ENCODE measurements around the gene PPP1R37. TPM values are rescaled to one million over a fixed set of nuclear protein-coding genes. Genes with fewer than 3 reads are reported as not detected.
A peak's percentile ranks its signal among the peaks of the same experiment; 100 is the strongest.

Gene PPP1R37
- total and polyA plus RNA-seq, 4 experiments from 2014 or later: 0.31 to 26.2 (median 13.3) TPM

DNA sequence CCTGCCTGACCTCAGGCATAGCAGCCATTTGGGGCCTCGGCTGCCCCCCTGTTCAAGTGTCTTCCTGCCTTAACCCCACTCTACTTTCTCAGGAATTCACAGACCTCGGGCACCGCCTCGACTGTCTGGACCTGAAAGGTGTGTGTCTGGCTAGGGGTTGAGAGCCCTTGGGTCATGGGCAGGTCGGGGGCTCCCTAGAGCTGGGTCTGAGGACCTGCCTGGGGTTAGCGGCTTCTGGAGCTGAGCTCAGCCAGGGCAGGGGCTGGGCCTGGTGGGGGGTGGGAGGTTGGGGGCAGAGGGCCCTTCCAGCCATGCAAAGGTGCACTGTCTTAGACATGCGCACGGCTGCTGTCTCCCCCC lies 47.1 kb downstream of the PPP1R37 start:
- peaks cover 12% of the 10 kb centered on the region for H3K36me3 ChIP-seq (ENCODE audit: insufficient read depth, low read length)
- Mint-ChIP-seq H3K4me1 (peaks cover 0 to 8% (median 4%) of the 10 kb centered on the region in 4 donors), H3K27me3 (no peaks in the 10 kb centered on the region), H3K27ac (no peak overlapping the region), H3K9me3 (no peaks in the 10 kb centered on the region), H3K4me3 (no peak overlapping the region), H3K36me3 (peaks cover 7 to 13% of the 10 kb centered on the region in 2 donors)
- no peaks in the 10 kb centered on the region for H3K27me3 ChIP-seq (ENCODE audit: insufficient read depth, low read length)
- H3K4me1 ChIP-seq (ENCODE audit: insufficient read depth, low read length): no peaks in the 10 kb centered on the region
- no peak overlapping the region for H3K27ac ChIP-seq (ENCODE audit: low read depth, low read length)
- no peak overlapping the region for H3K4me3 ChIP-seq (ENCODE audit: low read length in 2 of 2)
- no peaks in the 10 kb centered on the region for H3K9me3 ChIP-seq (ENCODE audit: control insufficient read depth in 1 of 2, low read length in 2 of 2)
- intact Hi-C loops (cut with micrococcal nuclease): no loop called here
- peak in 1 of 5 donors; percentile 27 for DNase-seq
- ChIA-PET CTCF (ENCODE audit: partially characterized antibody) (interaction anchor here (1.4 kb wide), 1 partner anchor 15 kb away, joined by 3 read pairs; no protein-coding TSS in a partner anchor), POLR2A (ENCODE audit: partially characterized antibody) (no interaction called here)

DNA sequence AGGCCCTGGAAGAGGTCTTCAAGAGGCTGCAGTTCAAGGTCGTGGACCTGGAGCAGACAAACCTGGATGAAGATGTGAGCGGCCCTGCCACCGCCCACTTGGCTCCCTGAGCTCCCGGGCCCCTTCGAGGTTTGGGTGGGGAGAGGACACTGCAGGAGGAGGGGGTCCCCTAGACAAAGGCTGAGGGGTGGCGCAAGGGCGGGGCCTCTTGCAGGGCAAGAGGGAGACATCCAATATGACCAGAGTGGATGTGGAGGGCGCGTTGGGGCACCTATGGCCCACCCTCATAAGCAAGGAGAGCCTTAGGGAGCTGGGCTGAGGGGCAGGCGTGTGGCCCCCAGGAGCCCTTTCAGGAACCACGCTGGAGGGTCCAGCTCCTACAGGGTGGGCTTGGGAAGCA lies 47.6 kb downstream of the PPP1R37 start:
- DNase-seq: no peak
- Mint-ChIP-seq H3K9me3 (no peaks in the 10 kb centered on the region), H3K36me3 (peaks cover 7 to 13% of the 10 kb centered on the region in 2 donors), H3K4me1 (peaks cover 0 to 8% (median 4%) of the 10 kb centered on the region in 4 donors), H3K27me3 (no peaks in the 10 kb centered on the region), H3K4me3 (no peak overlapping the region), H3K27ac (peak overlapping the region in 1 of 7 donors; percentile 55)
- ChIA-PET POLR2A (ENCODE audit: partially characterized antibody) (no interaction called here), CTCF (ENCODE audit: partially characterized antibody) (interaction anchor here (1.4 kb wide), 1 partner anchor 15 kb away, joined by 3 read pairs; no protein-coding TSS in a partner anchor)
- intact Hi-C loops (cut with micrococcal nuclease): no loop called here
- no peaks in the 10 kb centered on the region for H3K27me3 ChIP-seq (ENCODE audit: insufficient read depth, low read length)
- no peak overlapping the region for H3K27ac ChIP-seq (ENCODE audit: low read depth, low read length)
- no peaks in the 10 kb centered on the region for H3K9me3 ChIP-seq (ENCODE audit: control insufficient read depth in 1 of 2, low read length in 2 of 2)
- H3K36me3 ChIP-seq (ENCODE audit: insufficient read depth, low read length): peaks cover 12% of the 10 kb centered on the region
- no peaks in the 10 kb centered on the region for H3K4me1 ChIP-seq (ENCODE audit: insufficient read depth, low read length)
- H3K4me3 ChIP-seq (ENCODE audit: low read length in 2 of 2): no peak overlapping the region

DNA sequence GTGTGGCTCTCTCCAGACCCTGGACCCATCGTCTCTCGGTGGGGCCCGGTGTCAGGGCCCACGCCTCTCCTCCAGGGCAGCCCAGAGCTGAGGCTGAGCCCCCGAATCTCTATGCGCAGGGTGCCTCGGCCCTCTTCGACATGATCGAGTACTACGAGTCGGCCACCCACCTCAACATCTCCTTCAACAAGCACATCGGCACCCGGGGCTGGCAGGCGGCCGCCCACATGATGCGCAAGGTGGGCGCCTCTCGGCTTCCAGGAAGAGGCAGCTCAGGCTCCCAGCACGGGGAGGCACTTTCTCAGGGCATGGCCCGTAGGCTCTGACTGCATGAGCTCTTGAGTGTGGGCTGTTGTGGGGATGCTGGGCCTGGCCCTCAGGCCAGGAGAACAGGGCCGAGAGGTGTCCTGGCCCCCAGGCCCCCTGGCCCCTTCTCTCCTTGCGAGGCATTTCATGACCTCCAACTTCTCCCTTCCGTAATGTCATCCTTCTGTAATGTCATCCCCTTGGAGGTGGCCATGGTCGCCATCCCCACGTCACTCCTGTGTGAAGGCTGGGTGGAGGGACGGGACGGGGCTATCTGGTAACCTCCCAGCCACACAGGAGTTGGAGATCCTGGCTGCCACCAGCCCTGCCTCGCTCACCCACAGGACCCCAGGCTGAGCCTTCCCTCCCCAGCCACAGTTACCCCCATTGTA lies 48.4 kb downstream of the PPP1R37 start:
- peaks cover 12% of the 10 kb centered on the region for H3K36me3 ChIP-seq (ENCODE audit: insufficient read depth, low read length)
- peaks cover 7 to 13% of the 10 kb centered on the region in 2 donors for H3K36me3 Mint-ChIP-seq
- ChIA-PET CTCF (ENCODE audit: partially characterized antibody) (interaction anchor here (1.4 kb wide), 1 partner anchor 16 kb away, joined by 3 read pairs; no protein-coding TSS in a partner anchor), POLR2A (ENCODE audit: partially characterized antibody) (no interaction called here)
- H3K9me3 Mint-ChIP-seq: no peaks in the 10 kb centered on the region
- peaks cover 0 to 8% (median 4%) of the 10 kb centered on the region in 4 donors for H3K4me1 Mint-ChIP-seq
- DNase-seq: peak in 1 of 5 donors; percentile 15
- H3K27ac Mint-ChIP-seq: peak overlapping the region in 1 of 7 donors; percentile 57
- H3K9me3 ChIP-seq (ENCODE audit: control insufficient read depth in 1 of 2, low read length in 2 of 2): no peaks in the 10 kb centered on the region
- no peaks in the 10 kb centered on the region for H3K27me3 Mint-ChIP-seq
- H3K4me3 Mint-ChIP-seq: no peak overlapping the region
- no peak overlapping the region for H3K27ac ChIP-seq (ENCODE audit: low read depth, low read length)
- H3K4me1 ChIP-seq (ENCODE audit: insufficient read depth, low read length): no peaks in the 10 kb centered on the region
- no peaks in the 10 kb centered on the region for H3K27me3 ChIP-seq (ENCODE audit: insufficient read depth, low read length)
- H3K4me3 ChIP-seq (ENCODE audit: low read length in 2 of 2): no peak overlapping the region
- intact Hi-C loops (cut with micrococcal nuclease): no loop called here

DNA sequence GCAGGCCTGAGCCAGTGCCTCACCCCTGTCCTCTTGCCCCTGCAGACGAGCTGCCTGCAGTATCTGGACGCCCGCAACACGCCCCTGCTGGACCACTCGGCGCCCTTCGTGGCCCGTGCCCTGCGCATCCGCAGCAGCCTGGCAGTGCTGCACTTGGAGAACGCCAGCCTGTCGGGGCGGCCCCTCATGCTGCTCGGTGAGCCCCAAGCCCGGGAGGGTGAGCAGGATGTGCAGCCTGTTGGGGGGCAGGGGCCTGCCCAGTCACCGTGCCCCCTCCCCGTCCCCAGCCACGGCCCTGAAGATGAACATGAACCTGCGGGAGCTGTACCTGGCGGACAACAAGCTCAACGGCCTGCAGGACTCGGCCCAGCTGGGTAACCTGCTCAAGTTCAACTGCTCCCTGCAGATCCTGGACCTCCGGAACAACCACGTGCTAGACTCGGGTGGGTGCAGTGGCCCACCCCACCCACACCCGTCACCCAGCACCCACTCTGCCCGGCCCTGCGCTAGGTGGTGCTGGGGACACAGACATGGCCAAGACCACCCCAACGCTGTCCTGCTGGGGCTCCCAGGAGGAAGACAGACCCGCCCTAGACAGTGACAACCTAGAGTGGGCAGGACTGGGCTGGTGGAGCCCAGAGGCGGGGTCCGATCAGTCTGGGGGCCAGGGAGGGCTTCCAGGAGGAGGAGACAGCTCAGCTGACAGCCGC lies 49.2 kb downstream of the PPP1R37 start:
- peaks cover 0 to 4% (median 2%) of the 10 kb centered on the region in 4 donors for H3K4me1 Mint-ChIP-seq
- no peak overlapping the region for H3K27ac Mint-ChIP-seq
- ChIA-PET CTCF (ENCODE audit: partially characterized antibody) (no interaction called here), POLR2A (ENCODE audit: partially characterized antibody) (no interaction called here)
- no peaks in the 10 kb centered on the region for H3K4me1 ChIP-seq (ENCODE audit: insufficient read depth, low read length)
- intact Hi-C loops (cut with micrococcal nuclease): no loop called here
- peaks cover 7 to 13% of the 10 kb centered on the region in 2 donors for H3K36me3 Mint-ChIP-seq
- peaks cover 12% of the 10 kb centered on the region for H3K36me3 ChIP-seq (ENCODE audit: insufficient read depth, low read length)
- H3K27ac ChIP-seq (ENCODE audit: low read depth, low read length): no peak overlapping the region
- DNase-seq: no peak
- H3K4me3 Mint-ChIP-seq: no peak overlapping the region
- H3K4me3 ChIP-seq (ENCODE audit: low read length in 2 of 2): no peak overlapping the region
- H3K9me3 Mint-ChIP-seq: no peaks in the 10 kb centered on the region
- H3K27me3 ChIP-seq (ENCODE audit: insufficient read depth, low read length): no peaks in the 10 kb centered on the region
- no peaks in the 10 kb centered on the region for H3K27me3 Mint-ChIP-seq
- H3K9me3 ChIP-seq (ENCODE audit: control insufficient read depth in 1 of 2, low read length in 2 of 2): no peaks in the 10 kb centered on the region

DNA sequence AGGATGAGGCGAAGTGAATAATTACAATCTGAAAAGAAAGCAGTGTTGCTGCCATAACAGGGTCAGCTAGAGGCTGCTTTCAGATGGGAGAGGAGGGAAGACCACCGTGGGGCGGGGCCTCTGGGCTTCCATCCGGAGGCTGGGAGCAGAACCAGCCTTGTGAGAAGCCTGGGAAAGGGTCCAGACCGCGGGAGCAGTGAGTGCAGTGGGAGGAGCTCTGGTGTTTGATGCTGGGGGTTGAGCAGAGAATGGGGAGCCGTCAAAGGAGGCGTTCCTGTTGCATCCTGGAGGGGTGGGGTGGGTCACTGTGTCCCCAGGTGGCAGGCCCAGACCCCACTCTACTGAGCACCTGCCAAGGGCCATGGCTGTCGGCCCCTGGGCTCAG lies 49.7 kb downstream of the PPP1R37 start:
- H3K27me3 Mint-ChIP-seq: no peaks in the 10 kb centered on the region
- peaks cover 0 to 3% (median 1%) of the 10 kb centered on the region in 4 donors for H3K4me1 Mint-ChIP-seq
- Histone ChIP-seq H3K9me3 (ENCODE audit: control insufficient read depth in 1 of 2, low read length in 2 of 2) (no peaks in the 10 kb centered on the region), H3K27ac (ENCODE audit: low read depth, low read length) (no peak overlapping the region), H3K4me1 (ENCODE audit: insufficient read depth, low read length) (no peaks in the 10 kb centered on the region), H3K4me3 (ENCODE audit: low read length in 2 of 2) (no peak overlapping the region), H3K36me3 (ENCODE audit: insufficient read depth, low read length) (peaks cover 12% of the 10 kb centered on the region), H3K27me3 (ENCODE audit: insufficient read depth, low read length) (no peaks in the 10 kb centered on the region)
- peak in 1 of 5 donors; percentile 25 for DNase-seq
- CTCF ChIA-PET (ENCODE audit: partially characterized antibody): interaction anchor here (1.9 kb wide), 1 partner anchor 11 kb away, joined by 4 read pairs; no protein-coding TSS in a partner anchor
- POLR2A ChIA-PET (ENCODE audit: partially characterized antibody): no interaction called here
- intact Hi-C loops (cut with micrococcal nuclease): no loop called here
- no peak overlapping the region for H3K4me3 Mint-ChIP-seq
- no peaks in the 10 kb centered on the region for H3K9me3 Mint-ChIP-seq
- H3K27ac Mint-ChIP-seq: peak overlapping the region in 1 of 7 donors; percentile 79
- peaks cover 7 to 13% of the 10 kb centered on the region in 2 donors for H3K36me3 Mint-ChIP-seq

DNA sequence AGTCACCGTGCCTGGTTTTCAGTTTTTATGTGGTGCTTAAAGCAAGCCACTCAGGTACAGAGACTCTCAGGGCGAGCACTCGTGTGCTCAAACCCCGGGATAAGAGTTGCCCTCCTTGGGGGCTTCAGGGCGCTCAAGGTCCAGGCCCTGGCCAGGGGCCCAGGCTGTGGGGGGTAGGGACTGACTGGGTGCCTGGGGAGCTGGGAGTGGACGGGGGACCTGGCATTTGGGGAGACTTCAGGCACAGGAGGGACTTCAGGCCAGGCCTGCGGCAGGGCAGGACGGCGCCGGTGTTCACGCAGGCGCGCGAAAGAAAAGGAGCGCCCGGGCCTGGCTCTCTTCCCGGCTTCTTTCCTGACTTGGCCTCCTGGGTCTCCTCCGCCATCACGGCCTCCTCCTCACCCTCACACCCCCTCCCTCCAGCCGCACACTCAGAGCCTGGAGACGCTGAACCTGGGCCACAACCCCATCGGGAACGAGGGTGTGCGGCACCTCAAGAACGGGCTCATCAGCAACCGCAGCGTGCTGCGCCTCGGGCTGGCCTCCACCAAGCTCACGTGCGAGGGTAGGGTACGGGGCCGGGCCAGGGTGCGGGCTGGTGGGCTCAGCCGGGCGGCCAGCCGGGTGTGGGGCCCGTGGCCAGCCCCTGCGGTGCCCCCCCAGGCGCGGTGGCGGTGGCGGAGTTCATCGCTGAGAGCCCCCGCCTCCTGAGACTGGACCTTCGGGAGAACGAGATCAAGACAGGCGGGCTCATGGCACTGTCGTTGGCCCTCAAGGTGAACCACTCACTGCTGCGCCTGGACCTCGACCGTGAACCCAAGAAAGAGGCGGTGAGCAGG lies 51.7 kb downstream of the PPP1R37 start:
- H3K4me1 Mint-ChIP-seq: peaks cover 4 to 10% (median 6%) of the 10 kb centered on the region in 4 donors
- H3K36me3 ChIP-seq (ENCODE audit: insufficient read depth, low read length): peaks cover 12% of the 10 kb centered on the region
- POLR2A ChIA-PET (ENCODE audit: partially characterized antibody): no interaction called here

More for the DNA sequence above, 51.7 kb downstream of the PPP1R37 start:
- H3K4me3 ChIP-seq (ENCODE audit: low read length in 2 of 2): no peak overlapping the region
- DNase-seq: peak in 1 of 5 donors; percentile 14
- H3K27me3 ChIP-seq (ENCODE audit: insufficient read depth, low read length): no peaks in the 10 kb centered on the region
- intact Hi-C loops (cut with micrococcal nuclease): no loop called here
- Mint-ChIP-seq H3K27me3 (no peaks in the 10 kb centered on the region), H3K4me3 (no peak overlapping the region), H3K36me3 (peaks cover 7 to 13% of the 10 kb centered on the region in 2 donors), H3K27ac (no peak overlapping the region), H3K9me3 (no peaks in the 10 kb centered on the region)
- no peaks in the 10 kb centered on the region for H3K9me3 ChIP-seq (ENCODE audit: control insufficient read depth in 1 of 2, low read length in 2 of 2)
- CTCF ChIA-PET (ENCODE audit: partially characterized antibody): interaction anchor here (1.9 kb wide), 1 partner anchor 9 kb away, joined by 4 read pairs; no protein-coding TSS in a partner anchor
- H3K4me1 ChIP-seq (ENCODE audit: insufficient read depth, low read length): no peaks in the 10 kb centered on the region
- H3K27ac ChIP-seq (ENCODE audit: low read depth, low read length): no peak overlapping the region

Data from CD4-positive, alpha-beta memory T cell (primary cell).